IMR-90 (cell line): Measurements from ENCODE around the gene CEP55. TPM values are rescaled to one million over a fixed set of nuclear protein-coding genes. Genes with fewer than 3 reads are reported as not detected.
A peak's percentile ranks its signal among the peaks of the same experiment; 100 is the strongest.

ENCODE experiments used
- ATAC-seq: fragments of 200-7000 bp; cut with Tn5 transposase; 2 replicates; pipeline ENCODE4 v1.9.1; 2020; ENCODE audit warnings: low read depth, mild to moderate bottlenecking, moderate library complexity
- BruUV-seq: library from RNA; stranded (reverse); fragments of 400-500 nt; replicated peaks from 2 replicates; lab custom pipeline; 2021; lab: Mats Ljungman, UMichigan
- CTCF ChIA-PET: fragments of 300-600 bp; formaldehyde crosslinking; extraction: SDS; loops from one replicate; lab custom pipeline; 2021; ENCODE audit warnings: antibody characterized with exemption; lab: Yijun Ruan, JAX
- POLR2A ChIA-PET: fragments of 300-600 bp; sonication (Branson Sonifier 250); formaldehyde crosslinking; loops from one replicate; lab custom pipeline; 2022; ENCODE audit warnings: antibody characterized with exemption; ENCODE audit not compliant: unreplicated experiment; lab: Charles Lee
- DNase-seq: peaks from one replicate; pipeline ENCODE4 v3.0.0; 2013
- H2AFZ ChIP-seq: replicated peaks from 2 replicates; pipeline ENCODE3; 2013; ENCODE audit warnings: low read length, mild to moderate bottlenecking; ENCODE audit not compliant: poor library complexity
- H2AK5ac ChIP-seq: 2 replicates; pipeline ENCODE4 v1.6.1; 2013; ENCODE audit warnings: low read depth, low read length, inconsistent platforms
- H2AK9ac ChIP-seq: replicated peaks from 2 replicates; pipeline ENCODE3; 2013; ENCODE audit warnings: mild to moderate bottlenecking, low read depth, low read length, moderate library complexity; ENCODE audit not compliant: poor library complexity
- H2BK120ac ChIP-seq: 2 replicates; pipeline ENCODE4 v1.6.1; 2013; ENCODE audit warnings: low read depth, low read length, inconsistent platforms
- H2BK15ac ChIP-seq: 3 replicates; pipeline ENCODE4 v1.6.1; 2013; ENCODE audit warnings: low read depth, low read length, inconsistent platforms
- H2BK20ac ChIP-seq: 2 replicates; pipeline ENCODE4 v1.6.1; 2013; ENCODE audit warnings: low read depth, mild to moderate bottlenecking, inconsistent platforms, low read length, moderate library complexity
- H2BK5ac ChIP-seq: 2 replicates; pipeline ENCODE4 v1.6.1; 2013; ENCODE audit warnings: mild to moderate bottlenecking, low read depth, low read length, inconsistent platforms; ENCODE audit not compliant: poor library complexity, severe bottlenecking
- H3K14ac ChIP-seq: replicated peaks from 2 replicates; pipeline ENCODE4 v1.6.1; 2013; ENCODE audit warnings: low read depth, low read length, inconsistent platforms
- H3K18ac ChIP-seq: 2 replicates; pipeline ENCODE4 v1.6.1; 2013; ENCODE audit warnings: low read depth, low read length, control low read depth
- H3K23ac ChIP-seq: 2 replicates; pipeline ENCODE4 v1.6.1; 2013; ENCODE audit warnings: low read depth, low read length, inconsistent platforms
- H3K27ac ChIP-seq: 2 replicates; pipeline ENCODE4 v1.5.1; 2013; ENCODE audit warnings: mild to moderate bottlenecking, control low read depth, low read length; ENCODE audit not compliant: insufficient read depth
- H3K27me3 ChIP-seq: 2 replicates; pipeline ENCODE4 v1.6.1; 2013; ENCODE audit warnings: low read length; ENCODE audit not compliant: control insufficient read depth, insufficient read depth
- H3K36me3 ChIP-seq: 2 replicates; pipeline ENCODE4 v1.6.1; 2013; ENCODE audit warnings: low read length, mixed read lengths; ENCODE audit not compliant: control insufficient read depth, insufficient read depth
- H3K4ac ChIP-seq: 2 replicates; pipeline ENCODE4 v1.6.1; 2013; ENCODE audit warnings: low read depth, low read length, inconsistent platforms
- H3K4me1 ChIP-seq: 2 replicates; pipeline ENCODE4 v1.6.1; 2013; ENCODE audit warnings: low read length, mixed read lengths; ENCODE audit not compliant: control insufficient read depth, insufficient read depth
- H3K4me2 ChIP-seq: 2 replicates; pipeline ENCODE4 v1.6.1; 2013; ENCODE audit warnings: low read depth, mild to moderate bottlenecking, control low read depth, low read length, moderate library complexity
- H3K4me3 ChIP-seq: 2 replicates; pipeline ENCODE4 v1.5.1; 2013; ENCODE audit warnings: low read depth, mild to moderate bottlenecking, control low read depth, low read length, moderate library complexity; ENCODE audit not compliant: insufficient read depth
- H3K56ac ChIP-seq: 2 replicates; pipeline ENCODE4 v1.6.1; 2013; ENCODE audit warnings: low read length, inconsistent platforms; ENCODE audit not compliant: insufficient read depth; ENCODE audit errors: extremely low read depth
- H3K79me1 ChIP-seq, 2 experiments: 2 replicates each; pipeline ENCODE4 v1.6.1; 2013; ENCODE audit warnings: low read length in 2 of 2, inconsistent platforms in 1 of 2, low read depth in 1 of 2
- H3K9ac ChIP-seq: 2 replicates; pipeline ENCODE4 v1.6.1; 2013; ENCODE audit warnings: low read depth, low read length, control low read depth
- H3K9me1 ChIP-seq: 2 replicates; pipeline ENCODE4 v1.6.1; 2013; ENCODE audit warnings: low read length, inconsistent platforms; ENCODE audit not compliant: insufficient read depth
- H3K9me3 ChIP-seq: 2 replicates; pipeline ENCODE4 v1.6.1; 2013; ENCODE audit warnings: low read length; ENCODE audit not compliant: control insufficient read depth, insufficient read depth
- H4K20me1 ChIP-seq: 2 replicates; pipeline ENCODE4 v1.6.1; 2013; ENCODE audit warnings: low read length, inconsistent platforms; ENCODE audit not compliant: insufficient read depth
- H4K5ac ChIP-seq: 2 replicates; pipeline ENCODE4 v1.6.1; 2013; ENCODE audit warnings: mild to moderate bottlenecking, low read depth, low read length, control low read depth
- H4K8ac ChIP-seq, 2 experiments: 2 replicates each; pipeline ENCODE4 v1.6.1; 2013; ENCODE audit warnings: low read depth in 2 of 2, low read length in 2 of 2, control low read depth in 1 of 2, inconsistent platforms in 1 of 2
- H4K91ac ChIP-seq: 2 replicates; pipeline ENCODE4 v1.6.1; 2013; ENCODE audit warnings: low read depth, low read length, inconsistent platforms; ENCODE audit not compliant: insufficient read depth
- BHLHE40 ChIP-seq: fragments of 150-350 bp; IDR thresholded peaks from 2 replicates; pipeline ENCODE4 v1.6.1; 2016; ENCODE audit warnings: mild to moderate bottlenecking, low read depth, low read length
- CEBPB ChIP-seq: IDR thresholded peaks from 2 replicates; pipeline ENCODE4 v1.6.1; 2012; ENCODE audit warnings: low read depth, low read length, improper control_type of control experiment
- CHD1 ChIP-seq: IDR thresholded peaks from 2 replicates; pipeline ENCODE4 v1.6.1; 2012; ENCODE audit warnings: low read depth, low read length, improper control_type of control experiment
- FOS ChIP-seq: fragments of 150-350 bp; IDR thresholded peaks from 2 replicates; pipeline ENCODE4 v1.6.1; 2016; ENCODE audit warnings: low read depth, low read length
- MAFK ChIP-seq: IDR thresholded peaks from 2 replicates; pipeline ENCODE4 v1.6.1; 2012; ENCODE audit warnings: low read depth, low read length, improper control_type of control experiment
- MAZ ChIP-seq: IDR thresholded peaks from 2 replicates; pipeline ENCODE4 v1.6.1; 2012; ENCODE audit warnings: low read depth, mild to moderate bottlenecking, low read length, improper control_type of control experiment, moderate library complexity, borderline replicate concordance
- NFE2L2 ChIP-seq: fragments of 150-350 bp; IDR thresholded peaks from 2 replicates; pipeline ENCODE4 v1.6.1; 2016; ENCODE audit warnings: low read depth, mild to moderate bottlenecking, low read length
- POLR2A ChIP-seq: IDR thresholded peaks from 2 replicates; pipeline ENCODE4 v1.6.1; 2012; ENCODE audit warnings: mild to moderate bottlenecking, low read depth, low read length
- RAD21 ChIP-seq: IDR thresholded peaks from 2 replicates; pipeline ENCODE4 v1.6.1; 2012; ENCODE audit warnings: low read length, improper control_type of control experiment
- RCOR1 ChIP-seq: IDR thresholded peaks from 2 replicates; pipeline ENCODE4 v1.6.1; 2012; ENCODE audit warnings: mild to moderate bottlenecking, low read length, improper control_type of control experiment; ENCODE audit not compliant: insufficient replicate concordance
- RFX5 ChIP-seq: IDR thresholded peaks from 2 replicates; pipeline ENCODE4 v1.8.0; 2012; ENCODE audit warnings: low read depth, mild to moderate bottlenecking, low read length, moderate library complexity
- SMC3 ChIP-seq: fragments of 150-350 bp; IDR thresholded peaks from 2 replicates; pipeline ENCODE4 v1.6.1; 2016; ENCODE audit warnings: low read depth, mild to moderate bottlenecking, antibody characterized with exemption, low read length, moderate library complexity
- USF2 ChIP-seq: fragments of 150-350 bp; IDR thresholded peaks from 2 replicates; pipeline ENCODE4 v1.6.1; 2017; ENCODE audit warnings: mild to moderate bottlenecking, antibody characterized with exemption, low read length, low read depth
- WGBS, 2 experiments: methylation state at CpG; one replicate each; pipeline versions ENCODE4 v1.1.5 to v1.1.7; 2013; ENCODE audit warnings: missing lambda C conversion rate in 2 of 2; ENCODE audit not compliant: insufficient read length in 1 of 2; ENCODE audit errors: extremely low coverage in 2 of 2; 5-methylcytosine and 5-hydroxymethylcytosine counted together
- dilution Hi-C: fragments of 300-500 bp; cut with HindIII; formaldehyde crosslinking; loops from one replicate; pipeline ENCODE4 v1.14.3; 2018; ENCODE audit warnings: low sequenced_read_pairs; ENCODE audit not compliant: unreplicated experiment
- in situ Hi-C: fragments of 300-500 bp; cut with MboI; formaldehyde crosslinking; loops from 3 replicates; pipeline ENCODE4 v1.14.3; 2019; ENCODE audit warnings: low sequenced_read_pairs, inconsistent platforms, mixed read lengths
- intact Hi-C: fragments of 100-400 bp; cut with micrococcal nuclease; formaldehyde crosslinking; loops from 2 replicates; pipeline ENCODE4 v1.10.0; 2022
- polyA plus RNA-seq, 3 experiments: library from polyadenylated mRNA; depleted of rRNA; stranded (reverse); fragments of >200 nt; gene quantifications; 2 replicates each; pipeline ENCODE4 v1.2.3, GENCODE V29; 2012; ENCODE audit warnings: low replicate concordance in 1 of 3
- total RNA-seq: library from RNA; depleted of rRNA; stranded (reverse); fragments of >200 nt; gene quantifications from 2 replicates; pipeline ENCODE4 v1.2.3, GENCODE V29; 2012
- TF ChIP-seq, protein P1 (sequence below): fragments of 150-350 bp; IDR thresholded peaks from 2 replicates; pipeline ENCODE4 v1.6.1; 2016; ENCODE audit warnings: low read depth, mild to moderate bottlenecking, low read length, moderate library complexity, borderline replicate concordance

Gene CEP55
- total and polyA plus RNA-seq, 2 of the 4 experiments (the other 2 are of a cell fraction), result 15.7 to 23.5 TPM

- TF ChIP-seq USF2 (no peak), POLR2A (no peak), MAZ (no peak), CHD1 (no peak), RCOR1 (no peak), BHLHE40 (no peak), FOS (no peak)
Observed at GRCh38 chr10:93447019-93447418, 49.4 kb upstream of the CEP55 start (continued).

DNA sequence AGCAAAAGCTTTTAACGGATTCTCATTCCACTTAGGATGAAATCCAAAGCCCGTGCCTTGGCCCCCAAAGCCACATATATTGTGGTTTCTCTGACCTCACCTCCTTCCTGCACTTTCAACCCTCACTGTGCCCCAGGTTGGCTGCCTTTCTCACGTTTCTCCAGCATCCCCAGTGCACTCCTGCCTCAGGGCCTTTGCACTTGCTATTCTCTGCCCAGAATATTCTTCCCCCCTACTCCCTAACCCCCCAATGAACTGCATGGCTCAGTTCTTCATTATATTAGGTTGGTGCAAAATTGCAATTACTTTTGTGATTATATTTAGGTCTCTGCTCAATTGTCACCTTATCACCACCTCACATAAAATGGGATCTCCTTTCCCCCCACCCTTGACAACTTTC lies 48.4 kb upstream of the CEP55 start:
- in situ Hi-C loops, result no loop called here
- H3K36me3 ChIP-seq, result peaks cover 37% of the 10 kb centered on the region
- no peaks in the 10 kb centered on the region for H3K27me3 ChIP-seq
- peaks cover 21% of the 10 kb centered on the region for H3K9me1 ChIP-seq
- peaks cover 10% of the 10 kb centered on the region; the same call in 1 of the 2 replicates for H4K20me1 ChIP-seq
- no peak overlapping the region for H3K18ac ChIP-seq
- no peak overlapping the region for H3K4me2 ChIP-seq
- peaks cover 18% of the 10 kb centered on the region for H3K4me1 ChIP-seq
- POLR2A ChIA-PET, result no interaction called here
- H2BK5ac ChIP-seq, result no peak overlapping the region
- dilution Hi-C loops, result no loop called here
- no peak overlapping the region for H4K91ac ChIP-seq
- no peak overlapping the region for H3K27ac ChIP-seq
- ATAC-seq (no peak), DNase-seq (no peak)
- no peak overlapping the region for H2AK9ac ChIP-seq
- no peak overlapping the region for H2BK120ac ChIP-seq
- WGBS, 2 experiments, result 80% methylated on average over 1 of the region's 3 CpGs; no CpG with 5 or more reads in 1 of the 2 experiments
- H2AK5ac ChIP-seq, result no peak overlapping the region
- H3K23ac ChIP-seq, result no peak overlapping the region; the same call in 1 of the 2 replicates
- no peak overlapping the region for H4K5ac ChIP-seq
- no peak overlapping the region for H2BK15ac ChIP-seq
- BruUV-seq, result no TSS peak
- no peak overlapping the region for H3K56ac ChIP-seq
- no peak overlapping the region for H3K14ac ChIP-seq
- TF ChIP-seq SMC3 (no peak), NFE2L2 (no peak), RFX5 (no peak), FOS (no peak), RAD21 (no peak), POLR2A (no peak), BHLHE40 (no peak), CHD1 (no peak), CEBPB (no peak), MAFK (no peak), MAZ (no peak)
- TF ChIP-seq, protein P1, sequence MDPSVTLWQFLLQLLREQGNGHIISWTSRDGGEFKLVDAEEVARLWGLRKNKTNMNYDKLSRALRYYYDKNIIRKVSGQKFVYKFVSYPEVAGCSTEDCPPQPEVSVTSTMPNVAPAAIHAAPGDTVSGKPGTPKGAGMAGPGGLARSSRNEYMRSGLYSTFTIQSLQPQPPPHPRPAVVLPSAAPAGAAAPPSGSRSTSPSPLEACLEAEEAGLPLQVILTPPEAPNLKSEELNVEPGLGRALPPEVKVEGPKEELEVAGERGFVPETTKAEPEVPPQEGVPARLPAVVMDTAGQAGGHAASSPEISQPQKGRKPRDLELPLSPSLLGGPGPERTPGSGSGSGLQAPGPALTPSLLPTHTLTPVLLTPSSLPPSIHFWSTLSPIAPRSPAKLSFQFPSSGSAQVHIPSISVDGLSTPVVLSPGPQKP, result no peak
- no peak overlapping the region for H3K4ac ChIP-seq
- H3K79me1 ChIP-seq, result peaks cover 41 to 87% of the 10 kb centered on the region in 2 experiments
- no peak overlapping the region for H3K4me3 ChIP-seq
- H3K9me3 ChIP-seq, result no peaks in the 10 kb centered on the region
- intact Hi-C loops, result no loop called here
- H2BK20ac ChIP-seq, result 0 out of 2 replicates have a peak overlapping the region, but pooled peaks have one; percentile 3
- H3K9ac ChIP-seq, result no peak overlapping the region
- H2AFZ ChIP-seq, result no peak overlapping the region
- CTCF ChIA-PET, result no interaction called here
- no peak overlapping the region for H4K8ac ChIP-seq
